IMR-90 (cell line): ENCODE results near the gene SOX12. TPM values are rescaled to one million over a fixed set of nuclear protein-coding genes. Genes with fewer than 3 reads are reported as not detected.

Experiments
- CTCF ChIP-seq: conservative IDR thresholded peaks from 2 replicates; pipeline ENCODE4 v1.5.1; 2012; ENCODE audit warnings: mild to moderate bottlenecking, low read depth, low read length, improper control_type of control experiment
- POLR2A ChIP-seq: IDR thresholded peaks from 2 replicates; pipeline ENCODE4 v1.6.1; 2012; ENCODE audit warnings: mild to moderate bottlenecking, low read depth, low read length
- polyA plus RNA-seq, 3 experiments: library from polyadenylated mRNA; depleted of rRNA; stranded (reverse); fragments of >200 nt; gene quantifications; 2 replicates each; pipeline ENCODE4 v1.2.3, GENCODE V29; 2012; ENCODE audit warnings: low replicate concordance in 1 of 3
- total RNA-seq: library from RNA; depleted of rRNA; stranded (reverse); fragments of >200 nt; gene quantifications from 2 replicates; pipeline ENCODE4 v1.2.3, GENCODE V29; 2012

The SOX12 gene
- total and polyA plus RNA-seq, 2 of the 4 experiments (the other 2 are of a cell fraction), result 1.1 to 6.2 TPM

GRCh38 chr20:328027-328974 lies 2.9 kb downstream of the SOX12 start (continued):
- TF ChIP-seq CTCF, result no peak
- no peak for TF ChIP-seq POLR2A
